ENCODE measurements around the gene TNS1. TPM values are rescaled to one million over a fixed set of nuclear protein-coding genes. Genes with fewer than 3 reads are reported as not detected.

TNS1 gene
- total RNA-seq, 1 donor from 2014 or later: 25.1 TPM

DNA sequence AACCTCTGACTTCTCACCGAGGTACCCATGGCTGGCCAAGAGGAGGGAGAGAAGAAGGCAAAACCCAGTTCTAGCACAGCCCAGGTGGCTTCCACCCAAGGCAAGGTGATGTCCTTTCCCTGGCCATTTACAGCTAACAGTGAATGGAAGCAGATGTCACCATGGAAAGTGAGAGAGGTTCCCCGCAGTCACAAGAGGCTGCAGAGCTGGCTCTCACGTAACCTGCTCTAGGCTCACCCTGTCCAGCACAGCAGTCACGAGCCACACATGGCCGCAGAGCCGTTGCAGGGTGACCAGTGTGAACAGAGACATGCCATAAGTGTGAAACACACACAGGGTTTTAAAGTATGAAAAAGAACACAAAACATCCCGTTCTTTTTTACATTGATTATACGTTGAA is 169.4 kb downstream of the TNS1 start:
- DNase-seq (ENCODE audit: low read depth): no peak
- TF ChIP-seq, protein P1, sequence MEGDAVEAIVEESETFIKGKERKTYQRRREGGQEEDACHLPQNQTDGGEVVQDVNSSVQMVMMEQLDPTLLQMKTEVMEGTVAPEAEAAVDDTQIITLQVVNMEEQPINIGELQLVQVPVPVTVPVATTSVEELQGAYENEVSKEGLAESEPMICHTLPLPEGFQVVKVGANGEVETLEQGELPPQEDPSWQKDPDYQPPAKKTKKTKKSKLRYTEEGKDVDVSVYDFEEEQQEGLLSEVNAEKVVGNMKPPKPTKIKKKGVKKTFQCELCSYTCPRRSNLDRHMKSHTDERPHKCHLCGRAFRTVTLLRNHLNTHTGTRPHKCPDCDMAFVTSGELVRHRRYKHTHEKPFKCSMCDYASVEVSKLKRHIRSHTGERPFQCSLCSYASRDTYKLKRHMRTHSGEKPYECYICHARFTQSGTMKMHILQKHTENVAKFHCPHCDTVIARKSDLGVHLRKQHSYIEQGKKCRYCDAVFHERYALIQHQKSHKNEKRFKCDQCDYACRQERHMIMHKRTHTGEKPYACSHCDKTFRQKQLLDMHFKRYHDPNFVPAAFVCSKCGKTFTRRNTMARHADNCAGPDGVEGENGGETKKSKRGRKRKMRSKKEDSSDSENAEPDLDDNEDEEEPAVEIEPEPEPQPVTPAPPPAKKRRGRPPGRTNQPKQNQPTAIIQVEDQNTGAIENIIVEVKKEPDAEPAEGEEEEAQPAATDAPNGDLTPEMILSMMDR (conservative IDR thresholded peaks at IDR 0.05; ENCODE audit: low read depth, low read length): no peak
- no peak overlapping the region for H3K4me3 ChIP-seq (ENCODE audit: low read depth, low read length)

DNA sequence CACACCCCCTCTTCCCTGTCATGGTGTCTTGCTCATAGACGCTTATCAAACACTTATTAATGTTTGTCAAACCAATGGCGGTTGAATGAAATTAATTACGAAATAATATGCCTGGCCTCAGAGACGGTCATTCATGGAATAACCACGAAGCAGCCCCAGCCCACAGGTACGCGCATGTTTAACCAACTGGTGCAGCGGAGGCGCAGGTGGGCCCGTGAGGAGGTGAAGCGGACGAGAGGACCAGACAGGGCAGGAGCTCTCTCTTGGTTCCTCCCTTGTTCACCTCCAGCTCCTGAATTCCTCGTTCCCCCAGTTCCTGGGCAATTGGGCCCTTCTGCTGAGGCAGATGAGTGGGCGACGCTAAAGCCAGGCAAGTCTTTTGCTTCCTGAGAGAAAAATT is 169.8 kb downstream of the TNS1 start:
- DNase-seq (ENCODE audit: low read depth): no peak
- H3K4me3 ChIP-seq (ENCODE audit: low read depth, low read length): no peak overlapping the region
- TF ChIP-seq, protein P1 (conservative IDR thresholded peaks at IDR 0.05; ENCODE audit: low read depth, low read length): no peak

DNA sequence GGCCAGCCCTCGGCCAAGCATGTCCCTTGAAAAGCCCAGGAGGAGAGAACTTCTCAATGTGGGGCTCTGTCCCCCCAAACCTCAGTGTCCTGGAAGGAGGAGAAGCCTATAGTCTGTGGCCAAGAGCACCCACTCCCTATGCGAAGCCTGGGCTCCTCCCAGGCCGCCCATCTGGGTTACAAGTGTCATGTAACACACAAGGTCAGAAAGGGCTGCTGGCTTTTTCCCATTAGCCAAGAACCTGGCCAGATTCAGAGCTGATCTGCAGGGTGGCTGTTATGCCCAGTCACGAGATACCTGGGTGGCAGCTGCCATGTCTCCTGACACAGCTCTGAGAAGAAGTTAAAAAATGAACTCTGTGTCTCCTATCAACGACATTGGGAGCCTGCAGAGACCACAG is 170.7 kb downstream of the TNS1 start:
- TF ChIP-seq, protein P1 (conservative IDR thresholded peaks at IDR 0.05; ENCODE audit: low read depth, low read length): no peak

DNA sequence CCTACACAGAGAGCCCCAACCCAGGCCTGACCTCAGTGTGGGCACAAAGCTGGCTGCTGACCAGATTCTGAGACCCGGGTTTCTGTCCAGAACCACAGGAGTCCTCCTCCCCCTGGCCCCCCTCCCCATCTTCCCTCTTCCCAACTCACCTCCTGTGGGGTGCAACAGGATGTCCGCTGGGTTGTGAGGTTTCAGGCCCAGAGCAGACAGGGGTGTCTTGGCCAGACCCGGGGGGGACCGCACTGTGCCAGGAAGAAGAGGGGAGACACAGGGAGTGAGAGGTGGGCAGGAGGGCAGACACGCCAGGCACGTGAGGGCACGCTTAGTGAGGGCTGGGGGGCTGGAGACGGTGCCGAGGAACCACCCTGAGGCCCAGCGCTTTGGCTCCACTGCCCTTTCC is 171.5 kb downstream of the TNS1 start:
- H3K4me3 ChIP-seq (ENCODE audit: low read depth, low read length): no peak overlapping the region
- no peak for DNase-seq (ENCODE audit: low read depth)
- TF ChIP-seq, protein P1 (conservative IDR thresholded peaks at IDR 0.05; ENCODE audit: low read depth, low read length): no peak

More for the DNA sequence above, 170.7 kb downstream of the TNS1 start:
- DNase-seq (ENCODE audit: low read depth): no peak
- no peak overlapping the region for H3K4me3 ChIP-seq (ENCODE audit: low read depth, low read length)

DNA sequence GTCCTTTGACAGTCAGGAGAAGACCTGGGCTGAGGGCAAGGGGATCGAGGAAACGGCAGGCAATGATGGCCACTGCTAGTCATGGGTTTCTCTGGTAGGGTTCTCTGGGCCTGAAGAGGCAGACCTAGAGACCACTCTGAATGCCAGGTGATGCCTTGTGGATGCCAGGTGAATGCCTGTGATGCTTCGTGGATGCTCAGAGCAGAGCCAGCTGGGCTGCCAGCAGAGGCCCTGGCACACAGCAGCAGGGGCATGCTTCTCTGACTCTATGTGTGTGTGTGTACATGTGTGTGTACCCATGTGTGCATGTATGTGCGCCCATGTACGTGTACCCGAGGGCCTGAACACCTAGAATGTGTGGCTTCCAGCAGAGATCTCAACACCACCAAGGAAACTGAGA is 172.0 kb downstream of the TNS1 start:
- DNase-seq (ENCODE audit: low read depth): no peak
- H3K4me3 ChIP-seq (ENCODE audit: low read depth, low read length): no peak overlapping the region
- TF ChIP-seq, protein P1 (conservative IDR thresholded peaks at IDR 0.05; ENCODE audit: low read depth, low read length): no peak

DNA sequence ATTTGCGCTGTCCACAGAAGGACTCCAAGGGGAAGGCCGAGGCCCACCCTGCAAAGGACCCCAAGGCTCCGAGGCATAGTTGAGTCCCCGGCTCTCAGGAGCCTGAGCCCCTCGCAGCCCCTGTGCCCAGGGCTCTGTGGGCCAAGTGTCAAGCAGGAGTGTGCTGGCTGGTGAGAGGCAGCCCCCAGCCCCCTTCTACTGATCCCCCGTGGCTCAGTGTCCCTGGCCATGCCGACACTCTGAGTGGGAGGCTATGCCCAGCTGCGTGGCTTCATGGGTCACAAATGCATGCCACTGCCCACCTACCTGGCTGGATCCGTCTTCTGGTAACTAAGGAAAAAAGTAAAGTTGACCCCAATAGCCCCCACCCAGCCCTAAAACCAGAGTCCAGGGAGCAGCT is 172.7 kb downstream of the TNS1 start:
- no peak overlapping the region for H3K4me3 ChIP-seq (ENCODE audit: low read depth, low read length)
- TF ChIP-seq, protein P1 (conservative IDR thresholded peaks at IDR 0.05; ENCODE audit: low read depth, low read length): no peak
- DNase-seq (ENCODE audit: low read depth): no peak

DNA sequence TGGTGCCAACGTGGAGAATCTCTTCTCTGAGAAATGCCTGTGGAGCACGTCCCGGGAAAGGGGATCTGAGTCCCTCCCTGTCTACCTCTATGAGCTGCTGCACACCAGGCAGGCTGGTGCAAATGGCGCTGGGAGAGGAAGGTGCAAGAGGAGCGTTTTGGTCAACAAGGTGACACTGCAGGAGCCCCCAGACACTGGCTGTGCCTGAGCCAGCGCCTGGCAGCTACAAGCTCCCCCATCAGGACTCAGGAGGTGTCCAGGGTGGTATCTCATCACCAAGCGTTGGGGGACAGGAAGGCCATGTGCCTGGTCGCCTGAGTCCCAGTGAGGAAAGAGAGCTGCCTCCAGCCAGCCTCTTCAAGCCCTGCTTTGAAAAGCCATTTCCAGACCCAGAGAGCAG is 173.4 kb downstream of the TNS1 start:
- TF ChIP-seq, protein P1 (conservative IDR thresholded peaks at IDR 0.05; ENCODE audit: low read depth, low read length): no peak
- DNase-seq (ENCODE audit: low read depth): no peak
- no peak overlapping the region for H3K4me3 ChIP-seq (ENCODE audit: low read depth, low read length)

Measured in epithelial cell of proximal tubule (primary cell).